Natural killer cell (primary cell): ENCODE measurements around the gene CHST4. TPM values are rescaled to one million over a fixed set of nuclear protein-coding genes. Genes with fewer than 3 reads are reported as not detected.
"Not testable (repeated sequence)": the region's sequence is repeated elsewhere in the genome, so short reads cannot be mapped to it uniquely, and the experiment has no call there.

Experiments used
- ATAC-seq, 3 donors: fragments of 150-1000 bp in 2 of 3; fragments of 200-7000 bp in 1 of 3; cut with Tn5 transposase; 1 replicate in 1 of 3; 2 replicates in 2 of 3; pipeline ENCODE4 v1.10.0; 2021; ENCODE audit warnings: mild to moderate bottlenecking in 2 of 3, moderate library complexity in 2 of 3
- DNase-seq, 2 donors: peaks; one replicate each; pipeline versions ENCODE4 v3.0.0 to v3.0.0-alpha.2; 2013 to 2021; ENCODE audit warnings: mixed read lengths in 1 of 2
- H3K27ac ChIP-seq: one replicate; pipeline ENCODE4 v1.5.1; 2013; ENCODE audit warnings: mild to moderate bottlenecking, low read length
- H3K27me3 ChIP-seq: one replicate; pipeline ENCODE4 v1.6.1; 2013; ENCODE audit warnings: low read length; ENCODE audit not compliant: control insufficient read depth, insufficient read depth
- H3K36me3 ChIP-seq: one replicate; pipeline ENCODE4 v1.6.1; 2013; ENCODE audit warnings: low read length; ENCODE audit not compliant: control insufficient read depth, insufficient read depth
- H3K4me1 ChIP-seq: one replicate; pipeline ENCODE4 v1.6.1; 2013; ENCODE audit warnings: low read length; ENCODE audit not compliant: control insufficient read depth, insufficient read depth
- H3K4me3 ChIP-seq: one replicate; pipeline ENCODE4 v1.5.1; 2013; ENCODE audit warnings: low read length
- H3K9me3 ChIP-seq: one replicate; pipeline ENCODE4 v1.6.1; 2013; ENCODE audit warnings: low read length; ENCODE audit not compliant: control insufficient read depth, insufficient read depth
- H3K27ac Mint-ChIP-seq, 2 donors: one replicate each; pipeline ENCODE4 v1.8.0; 2022; ENCODE audit warnings: mild to moderate bottlenecking in 2 of 2, mixed read lengths in 2 of 2, moderate library complexity in 1 of 2
- H3K27me3 Mint-ChIP-seq, 2 donors: one replicate each; pipeline ENCODE4 v1.8.0; 2022; ENCODE audit warnings: low read depth in 2 of 2, mixed read lengths in 2 of 2
- H3K36me3 Mint-ChIP-seq: one replicate; pipeline ENCODE4 v1.8.0; 2022; ENCODE audit warnings: mixed read lengths
- H3K4me1 Mint-ChIP-seq, 2 donors: one replicate each; pipeline ENCODE4 v1.8.0; 2022; ENCODE audit warnings: mixed read lengths in 2 of 2
- H3K4me3 Mint-ChIP-seq: one replicate; pipeline ENCODE4 v1.8.0; 2022; ENCODE audit warnings: mild to moderate bottlenecking, moderate library complexity, mixed read lengths
- H3K9me3 Mint-ChIP-seq, 2 donors: one replicate each; pipeline ENCODE4 v1.8.0; 2022; ENCODE audit warnings: mixed read lengths in 2 of 2
- CTCF ChIP-seq: fragments of 200-600 bp; IDR thresholded peaks from one replicate; pipeline ENCODE4 v1.8.0; 2022; ENCODE audit warnings: antibody characterized with exemption
- WGBS: methylation state at CpG from one replicate; pipeline ENCODE4 v1.1.7; 2013; ENCODE audit warnings: missing lambda C conversion rate; ENCODE audit not compliant: insufficient coverage; 5-methylcytosine and 5-hydroxymethylcytosine counted together
- intact Hi-C: fragments of 100-400 bp; cut with micrococcal nuclease; formaldehyde crosslinking; loops from one replicate; pipeline ENCODE4 v1.14.2; 2022
- total RNA-seq, 4 donors: library from RNA; stranded (reverse); fragments of 120-200 nt in 1 of 4; gene quantifications; one replicate each; pipeline versions ENCODE4 v1.2.3 to v1.2.4, GENCODE V29; 2013 to 2022

CHST4 gene
- total RNA-seq, 3 donors from 2014 or later (not counting 1 experiment from before 2014, with no cell fraction given): not detected

GRCh38 chr16:71557954-71558582, 31.8 kb downstream of the CHST4 start:
- TF ChIP-seq CTCF: no peak
- H3K4me1 ChIP-seq: no peaks in the 10 kb centered on the region
- H3K27me3 ChIP-seq: peaks cover 2% of the 10 kb centered on the region
- DNase-seq (no peak), ATAC-seq (no peak)
- intact Hi-C loops: no loop called here
- Mint-ChIP-seq H3K4me1 (no peaks in the 10 kb centered on the region), H3K36me3 (peaks cover 6% of the 10 kb centered on the region), H3K27ac (no peak overlapping the region), H3K27me3 (peaks cover 19 to 24% of the 10 kb centered on the region in 2 donors), H3K9me3 (peaks cover 0 to 5% of the 10 kb centered on the region in 2 donors), H3K4me3 (no peak overlapping the region)
- H3K9me3 ChIP-seq: peaks cover 2% of the 10 kb centered on the region
- no peaks in the 10 kb centered on the region for H3K36me3 ChIP-seq
- no peak overlapping the region for H3K27ac ChIP-seq
- H3K4me3 ChIP-seq: no peak overlapping the region
- 75% methylated on average over 3 of the region's 3 CpGs for WGBS

GRCh38 chr16:71559855-71560254, 33.6 kb downstream of the CHST4 start:
- peaks cover 2% of the 10 kb centered on the region for H3K27me3 ChIP-seq
- peaks cover 7% of the 10 kb centered on the region for H3K4me1 ChIP-seq
- H3K9me3 ChIP-seq: peaks cover 2% of the 10 kb centered on the region
- no peaks in the 10 kb centered on the region for H3K36me3 ChIP-seq
- H3K4me3 ChIP-seq: no peak overlapping the region
- intact Hi-C loops: loop anchor here (10.0 kb wide), 1 partner anchor 185 kb away; no protein-coding TSS in a partner anchor
- H3K4me1 Mint-ChIP-seq: peaks cover 7% of the 10 kb centered on the region in 2 donors
- DNase-seq (no peak), ATAC-seq (no peak)
- no peak for TF ChIP-seq CTCF
- no peak overlapping the region for H3K27ac ChIP-seq
- H3K27me3 Mint-ChIP-seq: peaks cover 19 to 24% of the 10 kb centered on the region in 2 donors
- H3K36me3 Mint-ChIP-seq: peaks cover 6% of the 10 kb centered on the region
- H3K4me3 Mint-ChIP-seq: no peak overlapping the region
- H3K27ac Mint-ChIP-seq: no peak overlapping the region
- H3K9me3 Mint-ChIP-seq: peaks cover 0 to 5% of the 10 kb centered on the region in 2 donors

GRCh38 chr16:71561886-71562285, 35.7 kb downstream of the CHST4 start:
- WGBS: 98% methylated on average over 8 of the region's 8 CpGs
- not testable (repeated sequence) for H3K36me3 Mint-ChIP-seq, H3K9me3 Mint-ChIP-seq, H3K27ac ChIP-seq, H3K36me3 ChIP-seq, ATAC-seq, DNase-seq, H3K27me3 ChIP-seq, H3K27ac Mint-ChIP-seq, H3K4me3 ChIP-seq, H3K4me3 Mint-ChIP-seq, H3K9me3 ChIP-seq
- intact Hi-C loops: loop anchor here (10.0 kb wide), 1 partner anchor 183 kb away; no protein-coding TSS in a partner anchor
- peaks cover 14% of the 10 kb centered on the region for H3K4me1 ChIP-seq
- Mint-ChIP-seq H3K27me3 (peaks cover 9 to 24% of the 10 kb centered on the region in 2 donors), H3K4me1 (peaks cover 19 to 20% of the 10 kb centered on the region in 2 donors)

- peaks cover 2% of the 10 kb centered on the region for H3K27me3 ChIP-seq
- ATAC-seq: no peak
- H3K9me3 Mint-ChIP-seq: peaks cover 0 to 5% of the 10 kb centered on the region in 2 donors
- peaks cover 6% of the 10 kb centered on the region for H3K36me3 Mint-ChIP-seq
- H3K4me3 Mint-ChIP-seq: no peak overlapping the region
- H3K36me3 ChIP-seq: no peaks in the 10 kb centered on the region
- intact Hi-C loops: loop anchor here (10.0 kb wide), 1 partner anchor 182 kb away; no protein-coding TSS in a partner anchor
- peaks cover 2% of the 10 kb centered on the region for H3K9me3 ChIP-seq
- H3K4me3 ChIP-seq: no peak overlapping the region
- H3K27ac ChIP-seq: no peak overlapping the region
- peaks cover 14% of the 10 kb centered on the region for H3K4me1 ChIP-seq
- H3K27ac Mint-ChIP-seq: no peak overlapping the region
- 100% methylated on average over 1 of the region's 1 CpG for WGBS
- no peak for DNase-seq
- peaks cover 19 to 20% of the 10 kb centered on the region in 2 donors for H3K4me1 Mint-ChIP-seq
- peaks cover 9 to 24% of the 10 kb centered on the region in 2 donors for H3K27me3 Mint-ChIP-seq
- no peak for TF ChIP-seq CTCF
Measured at GRCh38 chr16:71562552-71562951, 36.3 kb downstream of the CHST4 start.
